ENCODE results near the gene SLC27A2.

DNA sequence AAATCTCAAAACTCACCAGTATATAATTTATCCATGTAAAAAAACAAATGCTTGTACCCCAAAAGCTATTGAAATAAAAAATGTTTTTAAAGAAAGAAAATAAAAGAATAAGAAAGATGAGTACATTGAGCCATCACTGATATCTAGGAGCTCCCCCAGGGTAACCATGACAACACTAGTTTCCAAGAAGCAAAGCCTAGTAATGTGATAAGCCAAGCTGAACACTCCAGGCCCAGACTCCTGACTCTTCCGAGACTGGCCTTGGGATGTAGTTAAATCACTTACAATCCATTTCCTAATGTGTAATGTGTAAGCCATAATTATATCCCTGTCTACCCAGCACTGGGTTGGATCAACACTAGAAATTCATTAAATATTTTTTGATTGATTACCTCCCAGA lies 41.9 kb upstream of the SLC27A2 start:
- TF ChIP-seq, protein P1, sequence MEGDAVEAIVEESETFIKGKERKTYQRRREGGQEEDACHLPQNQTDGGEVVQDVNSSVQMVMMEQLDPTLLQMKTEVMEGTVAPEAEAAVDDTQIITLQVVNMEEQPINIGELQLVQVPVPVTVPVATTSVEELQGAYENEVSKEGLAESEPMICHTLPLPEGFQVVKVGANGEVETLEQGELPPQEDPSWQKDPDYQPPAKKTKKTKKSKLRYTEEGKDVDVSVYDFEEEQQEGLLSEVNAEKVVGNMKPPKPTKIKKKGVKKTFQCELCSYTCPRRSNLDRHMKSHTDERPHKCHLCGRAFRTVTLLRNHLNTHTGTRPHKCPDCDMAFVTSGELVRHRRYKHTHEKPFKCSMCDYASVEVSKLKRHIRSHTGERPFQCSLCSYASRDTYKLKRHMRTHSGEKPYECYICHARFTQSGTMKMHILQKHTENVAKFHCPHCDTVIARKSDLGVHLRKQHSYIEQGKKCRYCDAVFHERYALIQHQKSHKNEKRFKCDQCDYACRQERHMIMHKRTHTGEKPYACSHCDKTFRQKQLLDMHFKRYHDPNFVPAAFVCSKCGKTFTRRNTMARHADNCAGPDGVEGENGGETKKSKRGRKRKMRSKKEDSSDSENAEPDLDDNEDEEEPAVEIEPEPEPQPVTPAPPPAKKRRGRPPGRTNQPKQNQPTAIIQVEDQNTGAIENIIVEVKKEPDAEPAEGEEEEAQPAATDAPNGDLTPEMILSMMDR (IDR thresholded peaks at IDR 0.05) = no peak
- no peak for TF ChIP-seq EZH2 (IDR thresholded peaks at IDR 0.05)
- no peak for TF ChIP-seq EZH2phosphoT487 (IDR thresholded peaks at IDR 0.05)

Data from neural progenitor cell (in vitro differentiated cells).